ENCODE data around the gene CCP110. TPM values are rescaled to one million over a fixed set of nuclear protein-coding genes. Genes with fewer than 3 reads are reported as not detected.

The CCP110 gene
- total RNA-seq, 4 donors from 2014 or later = 12.4 to 21.5 (median 15.6) TPM

DNA sequence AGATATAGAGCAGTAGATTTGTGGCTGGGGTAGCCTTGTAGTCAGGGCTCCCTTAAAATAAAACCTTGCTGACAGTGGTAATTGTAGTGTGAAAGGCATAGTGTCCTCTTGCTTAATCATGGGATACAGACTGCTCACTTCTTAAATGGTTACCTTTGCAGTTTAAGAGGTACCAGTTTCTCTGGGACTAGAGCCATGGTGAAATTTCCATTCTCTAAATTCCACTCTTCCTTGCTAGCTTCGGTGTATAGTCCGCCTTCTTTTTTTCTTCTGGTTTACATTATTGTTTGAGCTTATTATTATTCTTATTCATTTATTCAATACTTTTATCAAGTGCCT is 1.6 kb downstream of the CCP110 start:
- TF ChIP-seq POLR2A (IDR thresholded peaks at IDR 0.05) = no peak
- TF ChIP-seq, protein P1, sequence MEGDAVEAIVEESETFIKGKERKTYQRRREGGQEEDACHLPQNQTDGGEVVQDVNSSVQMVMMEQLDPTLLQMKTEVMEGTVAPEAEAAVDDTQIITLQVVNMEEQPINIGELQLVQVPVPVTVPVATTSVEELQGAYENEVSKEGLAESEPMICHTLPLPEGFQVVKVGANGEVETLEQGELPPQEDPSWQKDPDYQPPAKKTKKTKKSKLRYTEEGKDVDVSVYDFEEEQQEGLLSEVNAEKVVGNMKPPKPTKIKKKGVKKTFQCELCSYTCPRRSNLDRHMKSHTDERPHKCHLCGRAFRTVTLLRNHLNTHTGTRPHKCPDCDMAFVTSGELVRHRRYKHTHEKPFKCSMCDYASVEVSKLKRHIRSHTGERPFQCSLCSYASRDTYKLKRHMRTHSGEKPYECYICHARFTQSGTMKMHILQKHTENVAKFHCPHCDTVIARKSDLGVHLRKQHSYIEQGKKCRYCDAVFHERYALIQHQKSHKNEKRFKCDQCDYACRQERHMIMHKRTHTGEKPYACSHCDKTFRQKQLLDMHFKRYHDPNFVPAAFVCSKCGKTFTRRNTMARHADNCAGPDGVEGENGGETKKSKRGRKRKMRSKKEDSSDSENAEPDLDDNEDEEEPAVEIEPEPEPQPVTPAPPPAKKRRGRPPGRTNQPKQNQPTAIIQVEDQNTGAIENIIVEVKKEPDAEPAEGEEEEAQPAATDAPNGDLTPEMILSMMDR (IDR thresholded peaks at IDR 0.05) = no peak
- H3K36me3 ChIP-seq = peaks cover 0 to 19% (median 0%) of the 10 kb centered on the region in 3 donors
- no peaks in the 10 kb centered on the region for H3K27me3 ChIP-seq
- H3K4me1 ChIP-seq = peaks cover 0 to 32% (median 3%) of the 10 kb centered on the region in 4 donors
- no peak overlapping the region for H3K4me3 ChIP-seq
- no peaks in the 10 kb centered on the region for H3K9me3 ChIP-seq
- H3K27ac ChIP-seq = no peak overlapping the region
- no peak for DNase-seq

DNA sequence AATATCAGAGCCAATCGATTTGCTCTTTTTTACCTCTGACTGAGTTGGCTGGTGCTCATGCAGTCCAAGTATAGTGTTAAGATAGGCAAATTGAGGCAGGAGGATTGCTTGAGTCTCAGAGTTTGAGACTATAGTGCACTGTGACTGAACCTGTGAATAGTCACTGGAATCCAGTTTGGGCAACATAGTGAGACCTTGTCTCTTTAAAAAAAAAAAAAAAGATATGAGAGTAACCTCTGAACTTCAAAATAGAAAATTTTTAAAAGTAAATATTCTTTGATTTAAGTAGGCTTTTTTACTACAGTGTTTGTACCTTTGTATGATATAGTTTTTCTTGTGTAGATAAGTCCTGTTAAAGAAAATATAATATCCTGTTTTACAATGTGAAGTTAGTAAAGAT is 3.4 kb downstream of the CCP110 start:
- Histone ChIP-seq H3K4me3 (no peak overlapping the region), H3K36me3 (peaks cover 0 to 23% (median 0%) of the 10 kb centered on the region in 3 donors), H3K4me1 (peaks cover 0 to 24% (median 2%) of the 10 kb centered on the region in 4 donors), H3K27me3 (no peaks in the 10 kb centered on the region), H3K27ac (no peak overlapping the region), H3K9me3 (no peaks in the 10 kb centered on the region)
- DNase-seq = no peak
- TF ChIP-seq POLR2A (IDR thresholded peaks at IDR 0.05) = no peak
- TF ChIP-seq, protein P1 (IDR thresholded peaks at IDR 0.05) = no peak

DNA sequence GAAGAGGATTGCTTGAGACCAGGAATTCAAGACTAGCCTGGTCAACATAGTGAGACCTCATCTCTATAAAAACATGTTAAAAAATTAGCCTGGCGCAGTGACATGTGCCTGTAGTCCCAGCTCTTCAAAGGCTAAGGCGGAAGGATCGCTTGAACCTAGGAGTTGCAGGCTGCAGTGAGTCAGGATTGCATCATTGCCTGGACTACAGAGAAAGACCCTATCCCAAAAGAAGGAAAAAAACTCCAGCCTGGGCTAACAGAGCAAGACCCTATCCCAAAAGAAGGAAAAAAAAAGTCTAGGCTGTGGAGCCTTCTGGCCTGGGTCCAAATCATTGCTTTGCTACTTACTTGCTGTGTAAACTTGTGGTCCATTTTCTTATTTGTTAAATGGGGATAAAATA is 4.9 kb downstream of the CCP110 start:
- no peaks in the 10 kb centered on the region for H3K9me3 ChIP-seq
- TF ChIP-seq POLR2A (IDR thresholded peaks at IDR 0.05) = no peak
- TF ChIP-seq, protein P1 (IDR thresholded peaks at IDR 0.05) = no peak
- peaks cover 0 to 33% (median 0%) of the 10 kb centered on the region in 3 donors for H3K36me3 ChIP-seq
- no peak overlapping the region for H3K4me3 ChIP-seq
- DNase-seq = no peak
- no peak overlapping the region for H3K27ac ChIP-seq
- H3K27me3 ChIP-seq = no peaks in the 10 kb centered on the region
- peaks cover 0 to 14% (median 0%) of the 10 kb centered on the region in 4 donors for H3K4me1 ChIP-seq

DNA sequence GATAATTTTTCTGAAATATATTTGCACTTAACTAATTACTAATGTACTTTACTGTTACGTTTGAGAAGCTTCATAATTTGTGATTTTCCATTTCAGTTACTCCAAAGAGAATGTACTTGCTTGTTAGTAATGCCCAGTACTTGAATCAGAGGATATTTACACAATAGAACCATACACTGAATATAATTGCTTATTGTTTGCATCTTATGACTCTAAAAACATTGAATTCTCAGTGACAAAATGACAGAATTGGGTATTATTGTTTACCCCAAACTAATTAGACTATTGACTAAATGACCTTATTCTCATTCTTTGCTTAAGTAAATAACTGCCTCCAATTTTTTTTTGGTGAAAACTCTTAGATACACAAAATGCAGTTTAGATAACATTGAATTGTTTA is 8.9 kb downstream of the CCP110 start:
- Histone ChIP-seq H3K4me1 (no peaks in the 10 kb centered on the region), H3K27me3 (no peaks in the 10 kb centered on the region), H3K36me3 (peaks cover 0 to 57% (median 0%) of the 10 kb centered on the region in 3 donors), H3K4me3 (no peak overlapping the region), H3K9me3 (no peaks in the 10 kb centered on the region), H3K27ac (no peak overlapping the region)
- TF ChIP-seq POLR2A (IDR thresholded peaks at IDR 0.05) = no peak
- TF ChIP-seq, protein P1 (IDR thresholded peaks at IDR 0.05) = no peak
- DNase-seq = no peak

DNA sequence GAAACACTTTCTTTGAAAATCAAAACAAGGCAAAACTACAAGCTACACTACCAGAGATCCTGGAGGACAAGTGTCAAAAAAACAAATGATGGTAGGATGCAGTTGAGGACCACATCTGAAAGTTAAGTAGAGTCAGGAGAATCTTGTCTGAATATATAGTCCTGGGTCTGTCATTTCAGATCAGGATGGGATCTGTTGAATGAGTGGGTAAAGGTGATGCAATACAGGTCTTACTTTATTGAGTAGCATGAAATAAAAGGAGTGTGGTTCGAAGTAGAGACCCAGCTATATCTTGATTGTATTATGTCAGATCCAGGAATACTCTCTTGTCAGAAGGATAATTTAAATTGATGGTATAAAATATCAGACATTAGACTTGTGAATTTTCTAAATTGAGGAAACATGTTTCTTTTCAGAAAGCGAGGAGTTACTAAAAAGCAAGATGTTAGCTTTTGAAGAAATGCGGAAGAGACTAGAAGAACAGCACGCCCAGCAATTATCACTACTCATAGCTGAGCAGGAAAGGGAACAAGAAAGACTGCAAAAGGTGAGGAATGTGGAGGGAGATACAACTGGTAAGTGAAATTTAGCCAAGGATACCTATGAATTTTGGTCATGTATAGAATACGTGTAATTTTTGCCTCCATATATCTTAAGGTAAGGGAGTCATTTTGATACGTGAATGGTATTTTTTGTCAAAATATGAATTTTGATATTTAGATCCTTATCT is 16.7 kb downstream of the CCP110 start:
- Histone ChIP-seq H3K27me3 (no peaks in the 10 kb centered on the region), H3K9me3 (no peaks in the 10 kb centered on the region), H3K36me3 (peaks cover 0 to 62% (median 0%) of the 10 kb centered on the region in 3 donors), H3K4me3 (no peak overlapping the region), H3K27ac (no peak overlapping the region), H3K4me1 (peaks cover 0 to 4% (median 0%) of the 10 kb centered on the region in 4 donors)
- TF ChIP-seq POLR2A (IDR thresholded peaks at IDR 0.05) = no peak
- TF ChIP-seq, protein P1 (IDR thresholded peaks at IDR 0.05) = no peak
- DNase-seq = no peak

Measured in Peyer's patch (tissue), 4 donors.